ENCODE measurements around the gene LRRC71.

Gene LRRC71

DNA sequence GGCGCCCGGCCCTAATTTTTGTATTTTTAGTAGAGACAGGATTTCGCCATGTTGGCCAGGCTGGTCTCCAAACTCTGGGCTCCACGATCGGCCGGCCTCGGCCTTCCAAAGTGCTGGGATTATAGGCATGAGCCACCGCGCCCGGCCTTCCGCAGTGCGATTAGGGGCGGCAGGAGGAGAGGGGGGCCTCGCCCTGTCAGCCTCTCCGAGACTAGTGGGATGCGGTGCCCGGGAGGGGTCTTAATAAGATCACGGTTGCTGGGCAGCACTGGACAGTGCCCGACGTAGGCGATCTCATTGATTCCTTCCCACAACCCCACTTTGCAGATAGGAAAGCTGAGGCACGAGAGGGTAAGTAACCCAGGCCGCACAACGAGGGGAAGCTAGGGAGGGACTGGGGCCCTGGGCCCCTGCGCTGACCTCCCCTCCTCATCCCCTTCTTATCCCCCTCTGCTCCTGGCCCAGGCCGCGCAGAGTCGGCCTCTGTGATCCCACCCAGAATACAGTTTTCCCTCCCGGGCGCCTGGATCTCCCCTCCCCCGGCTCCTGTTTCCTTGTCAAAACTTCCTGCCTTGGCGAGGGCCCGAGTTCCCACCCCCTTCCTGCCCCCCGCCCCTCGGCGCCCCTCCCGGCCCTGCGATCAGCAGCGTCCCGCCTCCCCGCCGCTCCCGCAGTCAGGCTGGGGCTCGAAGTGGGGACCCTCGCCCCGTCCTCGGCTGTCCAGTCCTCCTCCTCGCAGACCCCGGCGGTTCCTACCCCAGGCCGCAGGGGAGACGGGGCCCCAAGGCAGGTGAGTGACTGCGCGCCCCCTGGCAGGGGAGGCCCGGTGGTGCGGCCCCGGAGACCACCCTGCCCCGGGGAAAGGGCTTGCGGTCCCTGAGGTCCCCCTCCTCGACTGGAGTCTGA, 27.1 kb upstream of the LRRC71 start, which contains the start of gene PEAR1:
Gene PEAR1, plus strand, starts transcription at position 671 of the 906 bp plus-strand sequence. CDS start 10,209 bp downstream, outside the sequence.
- DNase-seq = no peak

GRCh38 chr1:156894001-156894400, 26.4 kb upstream of the LRRC71 start:
- no peak for DNase-seq

- DNase-seq = no peak
Measured at GRCh38 chr1:156894711-156895454, 25.5 kb upstream of the LRRC71 start.

DNA sequence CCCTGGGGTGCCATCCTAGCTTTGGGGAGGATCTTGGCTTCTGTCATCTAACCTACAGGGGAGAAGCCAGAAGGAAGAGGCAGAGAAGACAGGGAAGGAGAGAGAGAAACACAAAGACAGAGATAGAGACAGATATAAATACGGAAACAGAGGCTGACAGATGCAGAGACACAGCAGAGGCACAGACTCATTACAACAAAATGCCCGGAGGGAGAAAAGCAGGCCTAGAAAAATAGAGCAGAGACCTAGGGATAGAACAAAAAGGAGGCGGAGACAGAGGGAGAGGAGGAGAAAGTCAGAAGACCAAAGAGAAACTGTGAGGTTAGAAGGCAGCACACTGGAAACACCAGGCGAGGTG, 25.0 kb upstream of the LRRC71 start:
- DNase-seq = no peak

DNA sequence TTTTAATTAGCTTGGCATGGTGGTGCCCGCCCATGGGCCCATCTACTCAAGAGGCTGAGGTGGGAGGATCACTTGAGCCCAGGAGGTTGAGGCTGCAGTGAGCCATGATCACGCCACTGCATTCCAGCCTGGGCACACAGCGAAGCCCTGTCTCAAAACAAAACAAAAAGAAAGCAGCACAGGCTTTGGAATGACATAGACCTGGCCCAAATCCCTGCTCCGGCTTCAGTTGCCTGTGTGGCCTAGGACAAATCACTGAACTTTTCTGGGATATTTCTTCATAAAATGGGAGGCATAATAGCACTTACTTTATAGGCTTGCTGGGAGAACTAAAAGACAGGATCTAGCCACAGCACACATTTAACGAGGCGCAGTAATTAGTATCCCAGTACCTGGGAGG, 24.5 kb upstream of the LRRC71 start:
- no peak for DNase-seq

GRCh38 chr1:156896490-156897033, 23.9 kb upstream of the LRRC71 start:
- DNase-seq = no peak

- DNase-seq = no peak
Measured at GRCh38 chr1:156897078-156897825, 23.2 kb upstream of the LRRC71 start.

- no peak for DNase-seq
Measured at GRCh38 chr1:156898161-156898566, 22.3 kb upstream of the LRRC71 start.

DNA sequence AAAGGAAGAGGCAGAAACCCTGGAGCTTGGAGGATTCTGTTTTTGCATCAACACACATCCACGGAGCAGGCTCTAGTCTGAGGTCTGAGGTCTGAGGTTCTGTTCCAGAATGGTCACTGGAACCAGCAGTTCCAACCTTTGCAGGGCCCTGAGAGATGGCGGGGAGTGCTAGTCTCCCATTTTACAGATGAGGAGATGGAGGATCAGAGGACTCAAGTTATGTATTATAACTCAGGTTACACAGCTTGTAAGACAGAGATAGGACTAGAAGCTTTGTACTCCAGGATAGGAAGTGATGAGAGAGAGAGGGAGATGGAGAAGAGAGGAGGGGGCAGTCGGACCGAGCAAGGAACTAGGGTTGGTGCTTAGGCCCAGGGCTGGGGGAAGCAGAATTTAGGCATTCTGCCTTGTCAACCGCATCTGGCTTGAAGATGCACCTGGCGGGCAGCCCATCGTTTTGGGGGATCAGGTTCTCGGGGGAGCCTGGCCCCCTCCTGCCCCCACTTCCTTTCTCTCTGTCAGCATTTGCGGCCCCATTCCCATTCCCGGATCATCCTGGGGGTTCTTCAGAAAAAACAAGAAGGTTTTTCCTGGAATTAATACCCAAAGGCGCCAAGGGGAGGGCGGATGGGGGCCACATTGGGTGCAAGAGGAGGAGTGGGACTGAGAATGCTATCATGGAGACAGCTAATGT, 21.3 kb upstream of the LRRC71 start:
- DNase-seq = no peak

DNA sequence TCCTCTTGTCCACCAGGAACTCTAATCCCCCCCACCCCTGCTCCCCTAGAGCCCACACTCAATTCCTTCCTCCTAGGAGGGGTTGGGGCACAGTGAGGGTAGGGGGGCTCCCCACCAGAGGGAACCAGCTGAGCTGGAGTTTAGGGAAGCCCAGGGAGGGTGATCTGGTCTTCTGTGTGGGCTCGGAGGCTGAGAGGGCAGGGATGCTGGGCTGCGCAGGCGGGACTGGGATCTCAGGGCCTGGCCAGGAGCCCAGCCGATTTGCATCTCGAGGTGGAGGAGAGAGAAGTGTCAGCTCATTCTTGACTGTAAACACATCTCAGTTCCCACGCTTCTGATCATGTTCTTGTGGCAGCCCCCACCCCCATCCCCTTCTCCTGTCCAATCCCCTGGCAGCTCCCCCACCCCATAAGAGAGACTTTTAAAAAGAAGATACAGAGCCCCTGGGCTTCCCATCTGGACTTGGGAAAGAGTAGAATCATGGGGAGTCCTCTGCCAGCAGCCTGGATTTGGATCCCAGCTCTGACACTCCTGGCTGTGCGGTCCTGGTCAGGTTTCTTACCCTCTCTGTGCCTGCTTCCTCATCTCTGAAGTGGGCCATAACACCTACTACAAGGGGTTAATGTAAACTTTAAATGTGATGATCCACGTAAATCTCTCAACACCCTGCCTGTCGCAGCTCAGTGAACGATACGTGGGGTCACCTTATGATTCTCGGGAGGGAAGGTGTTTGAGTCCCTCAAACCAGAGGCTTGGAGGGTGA, 20.3 kb upstream of the LRRC71 start:
- no peak for DNase-seq

GRCh38 chr1:156900896-156901589, 19.4 kb upstream of the LRRC71 start:
- DNase-seq = no peak

- no peak for DNase-seq
Measured at GRCh38 chr1:156901590-156901900, 18.9 kb upstream of the LRRC71 start.

GRCh38 chr1:156901966-156902915, 18.2 kb upstream of the LRRC71 start:
- no peak for DNase-seq

DNA sequence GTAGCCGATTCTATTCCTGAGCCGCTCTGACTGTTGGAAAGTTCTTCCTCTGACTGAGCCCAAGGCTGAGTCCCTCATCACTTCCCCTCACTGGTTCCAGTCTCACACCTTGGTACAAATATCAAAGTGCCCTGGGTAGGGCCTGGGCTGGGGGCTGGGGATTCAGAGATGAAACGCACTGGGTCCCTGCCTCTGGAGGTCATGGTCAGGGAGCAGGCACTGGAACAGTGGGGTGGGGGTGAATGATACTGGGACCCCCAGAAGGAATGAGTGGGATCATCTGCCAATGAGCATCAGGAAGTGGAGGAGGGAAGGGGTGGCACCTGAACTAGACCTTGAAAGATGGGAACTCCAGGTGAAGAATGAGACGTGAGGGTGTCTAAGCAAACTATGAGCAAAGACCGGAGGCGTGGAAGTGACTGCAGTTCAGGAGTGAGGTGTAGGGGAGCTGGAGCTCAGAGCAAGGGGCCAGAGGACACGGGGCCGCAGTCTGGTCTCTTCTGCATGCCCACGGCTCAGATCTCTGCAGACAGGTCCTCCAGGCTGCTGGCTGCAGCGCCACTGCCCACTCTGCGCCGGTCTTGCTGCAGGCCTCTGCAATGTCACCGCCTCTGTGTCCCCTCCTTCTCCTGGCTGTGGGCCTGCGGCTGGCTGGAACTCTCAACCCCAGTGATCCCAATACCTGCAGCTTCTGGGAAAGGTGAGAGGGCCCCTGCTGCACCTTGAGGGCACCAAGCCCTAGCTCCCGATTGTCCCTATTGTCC, 16.9 kb upstream of the LRRC71 start:
- no peak for DNase-seq

- DNase-seq = no peak
Measured at GRCh38 chr1:156904187-156904959, 16.1 kb upstream of the LRRC71 start.

- DNase-seq = no peak
Measured at GRCh38 chr1:156905176-156905575, 15.3 kb upstream of the LRRC71 start.

GRCh38 chr1:156905651-156906050, 14.8 kb upstream of the LRRC71 start:
- no peak for DNase-seq

GRCh38 chr1:156906206-156906906, 14.1 kb upstream of the LRRC71 start:
- no peak for DNase-seq
